Trophoblast cell (in vitro differentiated cells and primary cell): Measurements from ENCODE around the gene USP34.

Experiments used
- DNase-seq, 2 donors: peaks; one replicate each; pipeline ENCODE4 v3.0.0-alpha.2; 2016
- H2AFZ ChIP-seq: 2 replicates; pipeline ENCODE4 v1.6.1; 2013; ENCODE audit warnings: low read length, moderate library complexity, mild to moderate bottlenecking; ENCODE audit not compliant: insufficient read depth, poor library complexity
- H2AK5ac ChIP-seq: 2 replicates; pipeline ENCODE4 v1.6.1; 2013; ENCODE audit warnings: mild to moderate bottlenecking, low read length
- H2BK120ac ChIP-seq: 2 replicates; pipeline ENCODE4 v1.6.1; 2013; ENCODE audit warnings: low read length, mild to moderate bottlenecking, moderate library complexity; ENCODE audit not compliant: insufficient read depth, poor library complexity
- H2BK12ac ChIP-seq: 2 replicates; pipeline ENCODE4 v1.6.1; 2013; ENCODE audit warnings: mild to moderate bottlenecking, low read length, moderate library complexity
- H2BK5ac ChIP-seq: 2 replicates; pipeline ENCODE4 v1.6.1; 2013; ENCODE audit warnings: low read length, low read depth, moderate library complexity, mild to moderate bottlenecking; ENCODE audit not compliant: poor library complexity
- H3K14ac ChIP-seq: 2 replicates; pipeline ENCODE4 v1.6.1; 2013; ENCODE audit warnings: mild to moderate bottlenecking, low read length
- H3K18ac ChIP-seq: 2 replicates; pipeline ENCODE4 v1.6.1; 2013; ENCODE audit warnings: mild to moderate bottlenecking, low read length
- H3K23ac ChIP-seq: 2 replicates; pipeline ENCODE4 v1.6.1; 2013; ENCODE audit warnings: low read length
- H3K27ac ChIP-seq: 2 replicates; pipeline ENCODE4 v1.5.1; 2013; ENCODE audit warnings: low read depth, mild to moderate bottlenecking, inconsistent platforms, low read length, moderate library complexity
- H3K27me3 ChIP-seq: 2 replicates; pipeline ENCODE4 v1.6.1; 2013; ENCODE audit warnings: inconsistent platforms, mild to moderate bottlenecking, low read length, moderate library complexity; ENCODE audit not compliant: insufficient read depth
- H3K36me3 ChIP-seq, 2 experiments: 1 replicate in 1 of 2; 2 replicates in 1 of 2; pipeline ENCODE4 v1.6.1; 2013; ENCODE audit warnings: low read length in 2 of 2, mild to moderate bottlenecking in 2 of 2, moderate library complexity in 1 of 2; ENCODE audit not compliant: insufficient read depth in 2 of 2, control insufficient read depth in 1 of 2
- H3K4ac ChIP-seq: 2 replicates; pipeline ENCODE4 v1.6.1; 2013; ENCODE audit warnings: low read depth, mild to moderate bottlenecking, low read length, moderate library complexity
- H3K4me1 ChIP-seq, 2 experiments: 1 replicate in 1 of 2; 2 replicates in 1 of 2; pipeline ENCODE4 v1.6.1; 2013; ENCODE audit warnings: low read length in 2 of 2, mild to moderate bottlenecking in 2 of 2, moderate library complexity in 1 of 2; ENCODE audit not compliant: insufficient read depth in 2 of 2, control insufficient read depth in 1 of 2
- H3K4me2 ChIP-seq: 2 replicates; pipeline ENCODE4 v1.6.1; 2013; ENCODE audit warnings: inconsistent platforms, mild to moderate bottlenecking, low read length, moderate library complexity
- H3K4me3 ChIP-seq: 2 replicates; pipeline ENCODE4 v1.5.1; 2013; ENCODE audit warnings: mild to moderate bottlenecking, low read depth, low read length, inconsistent platforms
- H3K79me1 ChIP-seq: one replicate; pipeline ENCODE4 v1.6.1; 2013; ENCODE audit warnings: low read length
- H3K79me2 ChIP-seq: 2 replicates; pipeline ENCODE4 v1.6.1; 2013; ENCODE audit warnings: low read length, mild to moderate bottlenecking; ENCODE audit not compliant: control insufficient read depth, insufficient read depth, poor library complexity
- H3K9ac ChIP-seq: 2 replicates; pipeline ENCODE4 v1.6.1; 2013; ENCODE audit warnings: mild to moderate bottlenecking, low read length
- H3K9me3 ChIP-seq: 2 replicates; pipeline ENCODE4 v1.6.1; 2013; ENCODE audit warnings: low read depth, mild to moderate bottlenecking, control low read depth, inconsistent platforms, low read length; ENCODE audit not compliant: insufficient read depth
- H4K12ac ChIP-seq: 2 replicates; pipeline ENCODE4 v1.6.1; 2013; ENCODE audit warnings: low read depth, mild to moderate bottlenecking, low read length, moderate library complexity
- H4K8ac ChIP-seq: 2 replicates; pipeline ENCODE4 v1.6.1; 2013; ENCODE audit warnings: low read depth, mild to moderate bottlenecking, low read length, moderate library complexity
- H4K91ac ChIP-seq: one replicate; pipeline ENCODE4 v1.6.1; 2013; ENCODE audit warnings: low read depth, mild to moderate bottlenecking, low read length, moderate library complexity
- WGBS: extraction: QIAGEN DNeasy Blood & Tissue Kit; methylation state at CpG from one replicate; pipeline ENCODE4 v1.1.7; 2013; ENCODE audit warnings: missing lambda C conversion rate; ENCODE audit not compliant: insufficient read length, insufficient coverage; ENCODE audit errors: extremely low coverage; 5-methylcytosine and 5-hydroxymethylcytosine counted together

Gene USP34

GRCh38 chr2:61255580-61256437, 215.1 kb downstream of the USP34 start:
- H3K27me3 ChIP-seq: no peaks in the 10 kb centered on the region
- no CpG with 5 or more reads among the region's 5 CpGs for WGBS
- no peak overlapping the region for H2BK120ac ChIP-seq
- no peaks in the 10 kb centered on the region for H3K9me3 ChIP-seq
- H3K27ac ChIP-seq: no peak overlapping the region
- no peak overlapping the region for H3K4ac ChIP-seq
- H4K8ac ChIP-seq: no peak overlapping the region
- H3K36me3 ChIP-seq: peaks cover 16 to 19% of the 10 kb centered on the region in 2 experiments
- H3K9ac ChIP-seq: no peak overlapping the region
- no peak overlapping the region for H2AFZ ChIP-seq
- no peak overlapping the region for H4K12ac ChIP-seq
- no peak overlapping the region for H4K91ac ChIP-seq
- no peak overlapping the region for H3K18ac ChIP-seq
- H3K79me1 ChIP-seq: no peaks in the 10 kb centered on the region
- no peak overlapping the region for H3K4me2 ChIP-seq
- no peak overlapping the region for H3K4me3 ChIP-seq
- no peak overlapping the region for H3K23ac ChIP-seq
- H2BK5ac ChIP-seq: no peak overlapping the region
- H3K14ac ChIP-seq: no peak overlapping the region
- no peak overlapping the region for H2BK12ac ChIP-seq
- peak; percentile 4 to 76 for DNase-seq
- H2AK5ac ChIP-seq: no peak overlapping the region
- no peaks in the 10 kb centered on the region for H3K79me2 ChIP-seq
- no peaks in the 10 kb centered on the region for H3K4me1 ChIP-seq

DNA sequence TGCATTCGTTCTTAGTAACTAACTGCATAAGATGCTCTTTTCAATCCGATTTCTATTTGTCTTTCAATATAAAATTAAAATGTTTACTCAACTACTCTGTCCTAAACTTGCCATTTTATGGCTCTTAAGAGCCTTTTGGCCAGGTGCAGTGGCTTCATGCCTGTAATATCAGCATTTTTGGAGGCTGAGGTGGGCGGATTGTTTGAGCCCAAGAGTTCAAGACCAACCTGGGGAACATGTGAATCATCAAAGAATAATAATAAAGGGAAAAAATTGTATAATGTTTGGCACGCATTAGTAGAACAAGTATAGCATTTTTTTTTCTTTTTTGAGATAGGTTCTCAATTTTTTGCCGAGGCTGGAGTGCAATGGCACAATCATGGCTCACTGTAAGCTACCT, 216.4 kb downstream of the USP34 start:
- Histone ChIP-seq H3K4ac (no peak overlapping the region), H3K79me2 (no peaks in the 10 kb centered on the region), H3K9me3 (no peaks in the 10 kb centered on the region), H2BK12ac (no peak overlapping the region), H2AK5ac (no peak overlapping the region), H3K79me1 (no peaks in the 10 kb centered on the region), H3K14ac (no peak overlapping the region), H3K27ac (no peak overlapping the region), H3K4me3 (no peak overlapping the region), H3K4me2 (no peak overlapping the region), H4K12ac (no peak overlapping the region), H3K9ac (no peak overlapping the region), H3K36me3 (peaks cover 22% of the 10 kb centered on the region in 2 experiments), H3K27me3 (no peaks in the 10 kb centered on the region), H4K8ac (no peak overlapping the region), H3K23ac (no peak overlapping the region), H3K4me1 (no peaks in the 10 kb centered on the region), H2BK5ac (no peak overlapping the region), H4K91ac (no peak overlapping the region), H3K18ac (no peak overlapping the region), H2BK120ac (no peak overlapping the region), H2AFZ (no peak overlapping the region)
- DNase-seq: no peak
- WGBS: no CpG with 5 or more reads among the region's 5 CpGs

DNA sequence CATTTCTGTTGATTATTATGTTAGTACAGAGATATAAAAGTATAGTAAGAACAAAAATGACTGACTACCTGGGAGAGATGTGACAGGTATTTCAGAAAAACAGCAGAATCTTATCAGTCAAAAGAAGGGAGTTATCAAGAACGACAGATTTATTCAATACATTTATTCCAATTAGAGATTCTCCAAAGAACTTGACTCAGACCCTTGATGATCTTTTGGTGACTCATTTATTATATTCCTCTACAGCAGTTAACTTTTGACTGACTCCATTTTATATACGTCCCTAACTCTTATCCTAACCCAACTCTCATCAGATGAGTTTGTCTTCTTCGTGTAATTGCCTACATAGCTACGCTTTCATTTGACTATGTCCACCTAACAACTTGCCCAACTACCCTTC, 217.8 kb downstream of the USP34 start:
- DNase-seq: no peak
- Histone ChIP-seq H3K4me1 (no peaks in the 10 kb centered on the region), H3K23ac (no peak overlapping the region), H3K4ac (no peak overlapping the region), H3K14ac (no peak overlapping the region), H3K27me3 (no peaks in the 10 kb centered on the region), H4K12ac (no peak overlapping the region), H4K8ac (no peak overlapping the region), H2AFZ (no peak overlapping the region), H3K36me3 (peaks cover 12 to 18% of the 10 kb centered on the region in 2 experiments), H3K27ac (no peak overlapping the region), H2BK5ac (no peak overlapping the region), H2BK120ac (no peak overlapping the region), H3K18ac (no peak overlapping the region), H4K91ac (no peak overlapping the region), H3K9ac (no peak overlapping the region), H3K4me2 (no peak overlapping the region), H2AK5ac (no peak overlapping the region), H3K9me3 (no peaks in the 10 kb centered on the region), H3K4me3 (no peak overlapping the region), H3K79me1 (no peaks in the 10 kb centered on the region), H2BK12ac (no peak overlapping the region), H3K79me2 (no peaks in the 10 kb centered on the region)
- 100% methylated on average over 1 of the region's 4 CpGs for WGBS

- H3K4me1 ChIP-seq: no peaks in the 10 kb centered on the region
- no peak overlapping the region for H3K4me3 ChIP-seq
- no peak overlapping the region for H2AFZ ChIP-seq
- peaks cover 15 to 17% of the 10 kb centered on the region in 2 experiments for H3K36me3 ChIP-seq
- H3K18ac ChIP-seq: no peak overlapping the region
- H3K4ac ChIP-seq: no peak overlapping the region
- H2AK5ac ChIP-seq: no peak overlapping the region
- H3K79me1 ChIP-seq: no peaks in the 10 kb centered on the region
- H3K27me3 ChIP-seq: no peaks in the 10 kb centered on the region
- H4K12ac ChIP-seq: no peak overlapping the region
- no peak for DNase-seq
- no peak overlapping the region for H3K27ac ChIP-seq
- H2BK5ac ChIP-seq: no peak overlapping the region
- no peak overlapping the region for H4K91ac ChIP-seq
- no peak overlapping the region for H3K9ac ChIP-seq
- H4K8ac ChIP-seq: no peak overlapping the region
- no peaks in the 10 kb centered on the region for H3K79me2 ChIP-seq
- H3K4me2 ChIP-seq: no peak overlapping the region
- no peak overlapping the region for H2BK120ac ChIP-seq
- H2BK12ac ChIP-seq: no peak overlapping the region
- no peak overlapping the region for H3K14ac ChIP-seq
- no peaks in the 10 kb centered on the region for H3K9me3 ChIP-seq
- WGBS: no CpG with 5 or more reads among the region's 2 CpGs
- H3K23ac ChIP-seq: no peak overlapping the region
Measured at GRCh38 chr2:61252031-61252430, 218.9 kb downstream of the USP34 start.
